ENCODE measurements around the gene TIE1. TPM values are rescaled to one million over a fixed set of nuclear protein-coding genes. Genes with fewer than 3 reads are reported as not detected.

TIE1 gene
- total and polyA plus RNA-seq, 2 of the 13 experiments (the other 11 are each of a cell fraction or from before 2014, with no cell fraction given), result 0.58 to 0.84 TPM

DNA sequence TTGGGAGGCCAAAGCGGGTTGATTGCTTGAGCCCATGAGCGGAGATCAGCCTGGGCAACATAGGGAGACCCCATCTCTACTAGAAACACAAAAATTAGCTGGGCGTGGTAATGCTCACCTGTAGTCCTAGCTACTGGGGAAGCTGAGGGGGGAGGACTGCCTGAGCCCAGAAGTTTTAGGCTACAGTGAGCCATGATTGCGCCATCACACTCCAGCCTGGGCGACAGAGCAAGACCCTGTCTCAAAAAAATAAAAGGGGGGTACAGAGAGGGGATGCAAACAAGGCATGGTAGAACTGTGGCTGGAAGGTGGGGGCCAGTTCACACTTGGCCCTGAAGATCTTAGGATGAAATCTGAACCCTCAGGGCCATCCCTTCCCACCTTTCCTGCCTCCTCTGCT lies 14.2 kb upstream of the TIE1 start:
- peaks cover 69% of the 10 kb centered on the region for H3K4me1 ChIP-seq (ENCODE audit: insufficient read depth, low read length)
- ChIA-PET CTCF (ENCODE audit: low intra/inter-chr PET ratio, low total read pairs) (no interaction called here), POLR2A (interaction anchor here (2.6 kb wide), 1 partner anchor 10 kb away, joined by 35 read pairs; no protein-coding TSS in a partner anchor)
- H3K9ac ChIP-seq (ENCODE audit: insufficient read depth, low read depth, low read length), result no peak overlapping the region
- H3K27me3 ChIP-seq (ENCODE audit: control insufficient read depth in 1 of 2, insufficient read depth in 2 of 2, low read length in 2 of 2), result peaks cover 1 to 11% of the 10 kb centered on the region in 2 experiments; a peak in 2 of 5 replicates
- ATAC-seq (no peak), FAIRE-seq (no peak), DNase-seq (ENCODE audit: low spot score) (no peak)
- intact Hi-C loops (cut with micrococcal nuclease; ENCODE audit: unreplicated experiment) (no loop called here), in situ Hi-C loops (cut with HindIII; ENCODE audit: extremely low pct_ligation_motif_present, low pct_unique_long_range_greater_than_20kb) (no loop called here)
- TF ChIP-seq ZNF121 (CRISPR knock-in tag; IDR thresholded peaks at IDR 0.05) (peak; percentile 67; the same call in 1 of the 2 replicates), ARNT2 (CRISPR knock-in tag; IDR thresholded peaks at IDR 0.05; ENCODE audit: low read depth) (no peak), RFX1 (IDR thresholded peaks at IDR 0.05) (no peak), POLR2A (IDR thresholded peaks at IDR 0.05; ENCODE audit: insufficient read depth in 1 of 2, low read depth in 2 of 2, low read length in 2 of 2) (no peak), SIX4 (CRISPR knock-in tag; IDR thresholded peaks at IDR 0.05) (no peak), ZBTB46 (CRISPR knock-in tag; IDR thresholded peaks at IDR 0.05; ENCODE audit: borderline replicate concordance) (no peak), CEBPB (IDR thresholded peaks at IDR 0.05; ENCODE audit: borderline replicate concordance, low read depth, low read length) (peak; percentile 58), CEBPG (CRISPR knock-in tag; IDR thresholded peaks at IDR 0.05) (0 out of 2 replicates have a peak, but pooled peaks have one; percentile 20), SP5 (CRISPR knock-in tag; IDR thresholded peaks at IDR 0.05; ENCODE audit: borderline replicate concordance, low read depth) (no peak)
- TF ChIP-seq, protein P1, sequence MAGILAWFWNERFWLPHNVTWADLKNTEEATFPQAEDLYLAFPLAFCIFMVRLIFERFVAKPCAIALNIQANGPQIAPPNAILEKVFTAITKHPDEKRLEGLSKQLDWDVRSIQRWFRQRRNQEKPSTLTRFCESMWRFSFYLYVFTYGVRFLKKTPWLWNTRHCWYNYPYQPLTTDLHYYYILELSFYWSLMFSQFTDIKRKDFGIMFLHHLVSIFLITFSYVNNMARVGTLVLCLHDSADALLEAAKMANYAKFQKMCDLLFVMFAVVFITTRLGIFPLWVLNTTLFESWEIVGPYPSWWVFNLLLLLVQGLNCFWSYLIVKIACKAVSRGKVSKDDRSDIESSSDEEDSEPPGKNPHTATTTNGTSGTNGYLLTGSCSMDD (CRISPR knock-in tag; IDR thresholded peaks at IDR 0.05), result no peak
- H3K4me3 ChIP-seq (replicated peaks in 1 of 3; ENCODE audit: insufficient read depth in 1 of 3, low read depth in 2 of 3, low read length in 3 of 3), result no peak overlapping the region
- no peaks in the 10 kb centered on the region for H3K9me3 ChIP-seq (ENCODE audit: low read length)
- no TSS peak for BruUV-seq (replicated peaks)
- no peak overlapping the region for H3K27ac ChIP-seq (ENCODE audit: extremely low read length, insufficient read depth, low read length)
- no peaks in the 10 kb centered on the region for H3K79me2 ChIP-seq (ENCODE audit: insufficient read depth, low read length)
- H2AFZ ChIP-seq (ENCODE audit: low read length), result no peak overlapping the region
- 79% methylated on average over 5 of the region's 5 CpGs for WGBS (ENCODE audit: low lambda C conversion rate)
- H3K36me3 ChIP-seq (replicated peaks in 1 of 2; ENCODE audit: control insufficient read depth in 1 of 2, insufficient read depth in 2 of 2, low read length in 2 of 2), result no peaks in the 10 kb centered on the region
- H3K4me2 ChIP-seq (ENCODE audit: low read depth, low read length), result no peak overlapping the region
- no peaks in the 10 kb centered on the region for H4K20me1 ChIP-seq (ENCODE audit: insufficient read depth, low read length)

Measured in HepG2 (cell line).